ENCODE results near the gene NEDD4L.
"Not testable (repeated sequence)": the region's sequence is repeated elsewhere in the genome, so short reads cannot be mapped to it uniquely, and the experiment has no call there.

The NEDD4L gene

GRCh38 chr18:58272779-58273435 is 228.9 kb downstream of the NEDD4L start:
- TF ChIP-seq CTCF (IDR thresholded peaks at IDR 0.05; ENCODE audit: low read depth, low read length, missing control alignments): no peak
- no peak for DNase-seq (ENCODE audit: low read depth)
- H3K4me3 ChIP-seq (ENCODE audit: low read depth, low read length): no peak overlapping the region

- TF ChIP-seq CTCF (IDR thresholded peaks at IDR 0.05; ENCODE audit: low read depth, low read length, missing control alignments): no peak
- DNase-seq (ENCODE audit: low read depth): no peak
- no peak overlapping the region for H3K4me3 ChIP-seq (ENCODE audit: low read depth, low read length)
Measured at GRCh38 chr18:58275176-58275575, 231.2 kb downstream of the NEDD4L start.

- TF ChIP-seq CTCF (IDR thresholded peaks at IDR 0.05; ENCODE audit: low read depth, low read length, missing control alignments): no peak
- no peak overlapping the region for H3K4me3 ChIP-seq (ENCODE audit: low read depth, low read length)
- DNase-seq (ENCODE audit: low read depth): no peak
Measured at GRCh38 chr18:58276789-58277739, 233.0 kb downstream of the NEDD4L start.

- DNase-seq (ENCODE audit: low read depth): no peak
- no peak overlapping the region for H3K4me3 ChIP-seq (ENCODE audit: low read depth, low read length)
- no peak for TF ChIP-seq CTCF (IDR thresholded peaks at IDR 0.05; ENCODE audit: low read depth, low read length, missing control alignments)
Measured at GRCh38 chr18:58279504-58280175, 235.6 kb downstream of the NEDD4L start.

- TF ChIP-seq CTCF (IDR thresholded peaks at IDR 0.05; ENCODE audit: low read depth, low read length, missing control alignments): no peak
- DNase-seq (ENCODE audit: low read depth): no peak
Measured at GRCh38 chr18:58280191-58280590, 236.2 kb downstream of the NEDD4L start.

GRCh38 chr18:58282872-58283271 is 238.8 kb downstream of the NEDD4L start:
- H3K4me3 ChIP-seq (ENCODE audit: low read depth, low read length); DNase-seq (ENCODE audit: low read depth): not testable (repeated sequence)

More at GRCh38 chr18:58280191-58280590, 236.2 kb downstream of the NEDD4L start:
- no peak overlapping the region for H3K4me3 ChIP-seq (ENCODE audit: low read depth, low read length)
